Measurements from ENCODE around the gene TMEM11. TPM values are rescaled to one million over a fixed set of nuclear protein-coding genes. Genes with fewer than 3 reads are reported as not detected.

TMEM11 gene
- total RNA-seq, 3 donors from 2014 or later = 25.7 to 34.4 (median 27.1) TPM

DNA sequence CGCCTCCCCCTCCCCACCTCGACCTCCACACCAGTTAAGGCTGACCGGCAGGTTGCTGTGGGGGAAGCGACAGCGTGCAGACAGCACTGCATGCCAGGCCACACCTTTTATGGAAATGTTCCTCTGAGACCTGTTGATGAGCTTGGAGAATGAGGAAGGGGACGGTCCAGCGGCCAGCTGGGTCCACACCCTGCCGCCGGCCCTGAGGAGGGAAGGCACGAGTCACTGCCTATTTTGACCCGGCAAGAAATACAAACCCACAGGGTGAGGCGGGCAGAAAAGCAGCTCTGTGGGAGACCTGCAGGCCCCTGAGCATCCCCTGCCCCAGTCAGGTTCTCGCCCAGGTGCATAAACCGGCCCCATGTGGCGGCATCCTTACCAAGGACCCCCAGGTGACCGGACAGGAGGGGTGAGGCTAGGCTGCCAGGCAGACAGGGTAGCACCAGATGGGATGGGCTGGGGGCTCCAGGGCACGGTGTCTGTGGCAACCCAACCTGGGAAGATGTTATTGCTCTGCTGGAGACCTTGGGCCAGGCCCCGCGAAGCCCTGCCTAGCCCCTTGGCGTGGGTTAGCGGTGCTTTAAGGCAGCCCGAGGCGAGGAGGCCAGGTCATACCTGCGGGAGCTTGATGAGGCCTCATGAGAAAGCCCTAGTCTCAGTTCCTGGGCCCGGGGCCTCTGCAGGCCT lies 26.6 kb upstream of the TMEM11 start:
- Histone ChIP-seq H3K4me1 (ENCODE audit: low read depth) (no peaks in the 10 kb centered on the region), H3K36me3 (ENCODE audit: low read depth) (no peaks in the 10 kb centered on the region), H3K9me3 (no peaks in the 10 kb centered on the region), H3K4me3 (no peak overlapping the region)
- ATAC-seq (no peak), DNase-seq (no peak)
- TF ChIP-seq CTCF (IDR thresholded peaks at IDR 0.05) = no peak
- intact Hi-C loops (cut with DNase I, micrococcal nuclease) = no loop called here

- ATAC-seq = peak; percentile 57
- no peaks in the 10 kb centered on the region for H3K9me3 ChIP-seq
- H3K36me3 ChIP-seq (ENCODE audit: low read depth) = no peaks in the 10 kb centered on the region
- intact Hi-C loops (cut with DNase I, micrococcal nuclease) = no loop called here
- TF ChIP-seq CTCF (IDR thresholded peaks at IDR 0.05) = no peak
- no peak for DNase-seq
- no peaks in the 10 kb centered on the region for H3K4me1 ChIP-seq (ENCODE audit: low read depth)
- no peak overlapping the region for H3K4me3 ChIP-seq
Measured at GRCh38 chr17:21239680-21240368, 25.9 kb upstream of the TMEM11 start.

GRCh38 chr17:21235921-21236320 lies 22.0 kb upstream of the TMEM11 start:
- ATAC-seq (no peak), DNase-seq (no peak)
- no peak overlapping the region for H3K4me3 ChIP-seq
- H3K4me1 ChIP-seq (ENCODE audit: low read depth) = no peaks in the 10 kb centered on the region
- intact Hi-C loops (cut with DNase I, micrococcal nuclease) = no loop called here
- no peaks in the 10 kb centered on the region for H3K36me3 ChIP-seq (ENCODE audit: low read depth)
- TF ChIP-seq CTCF (IDR thresholded peaks at IDR 0.05) = no peak
- H3K9me3 ChIP-seq = no peaks in the 10 kb centered on the region

- Histone ChIP-seq H3K4me1 (ENCODE audit: low read depth) (no peaks in the 10 kb centered on the region), H3K36me3 (ENCODE audit: low read depth) (no peaks in the 10 kb centered on the region), H3K4me3 (no peak overlapping the region), H3K9me3 (no peaks in the 10 kb centered on the region)
- ATAC-seq (peak; percentile 13), DNase-seq (no peak)
- TF ChIP-seq CTCF (IDR thresholded peaks at IDR 0.05) = no peak
- intact Hi-C loops (cut with DNase I, micrococcal nuclease) = no loop called here
Measured at GRCh38 chr17:21233581-21234347, 19.8 kb upstream of the TMEM11 start.

DNA sequence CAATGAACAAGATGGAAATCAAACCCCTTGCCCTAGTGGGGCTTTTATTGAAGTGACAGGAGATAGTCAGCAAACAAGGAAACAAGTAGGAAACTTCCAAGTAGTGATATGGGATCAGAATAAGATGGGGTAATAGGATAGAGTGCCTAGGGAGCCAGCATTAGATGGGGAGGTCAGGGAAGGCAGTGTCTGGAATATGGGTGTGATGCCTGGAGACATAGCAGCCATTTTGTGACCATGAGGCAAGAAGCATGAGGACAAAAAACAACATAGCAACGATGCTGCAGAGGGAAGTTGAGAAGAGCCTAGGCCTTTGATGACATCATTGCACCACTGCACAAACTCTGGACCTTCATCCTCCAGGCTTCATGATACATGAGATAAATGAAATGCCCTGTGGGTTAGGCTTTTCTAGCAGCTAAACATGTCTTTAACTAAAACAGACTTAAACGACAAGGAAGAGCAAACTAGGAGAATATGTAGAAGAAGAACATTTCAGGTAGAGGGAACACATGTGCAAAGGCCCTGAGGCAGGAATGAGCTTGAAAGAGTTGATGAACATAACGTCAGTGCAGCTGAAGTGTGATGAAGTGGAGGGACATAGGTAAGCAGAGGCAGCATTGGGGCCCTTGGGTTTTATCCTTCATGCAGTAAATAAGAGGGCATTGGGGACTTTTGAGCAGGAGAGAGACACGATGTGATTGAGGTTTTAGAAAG lies 18.2 kb upstream of the TMEM11 start:
- Histone ChIP-seq H3K4me1 (ENCODE audit: low read depth) (no peaks in the 10 kb centered on the region), H3K9me3 (no peaks in the 10 kb centered on the region), H3K36me3 (ENCODE audit: low read depth) (no peaks in the 10 kb centered on the region), H3K4me3 (no peak overlapping the region)
- intact Hi-C loops (cut with DNase I, micrococcal nuclease) = no loop called here
- no peak for TF ChIP-seq CTCF (IDR thresholded peaks at IDR 0.05)
- no peak for ATAC-seq
- no peak for DNase-seq

All from mucosa of descending colon (tissue), 3 donors.